Uterus (tissue), 4 donors: Measurements from ENCODE around the gene CMBL. TPM values are rescaled to one million over a fixed set of nuclear protein-coding genes. Genes with fewer than 3 reads are reported as not detected.

Experiments
- DNase-seq, 2 donors: peaks; one replicate each; pipeline ENCODE4 v3.0.0-alpha.2; 2019 to 2020
- H3K27ac ChIP-seq, 2 donors: fragments of 200-600 bp; sonication (generic); 1 replicate in 1 of 2; 2 replicates in 1 of 2; pipeline ENCODE4 v1.5.1; 2016 to 2018
- H3K27me3 ChIP-seq, 2 donors: fragments of 200-600 bp; sonication (generic); one replicate each; pipeline ENCODE4 v1.5.1; 2018 to 2019; ENCODE audit warnings: control low read depth in 1 of 2
- H3K36me3 ChIP-seq, 2 donors: fragments of 200-600 bp; sonication (generic); one replicate each; pipeline ENCODE4 v1.5.1; 2019; ENCODE audit warnings: control low read depth in 1 of 2
- H3K4me1 ChIP-seq, 2 donors: fragments of 200-600 bp; sonication (generic); one replicate each; pipeline ENCODE4 v1.5.1; 2018 to 2019; ENCODE audit warnings: control low read depth in 1 of 2
- H3K4me3 ChIP-seq, 2 donors: fragments of 200-600 bp; sonication (generic); 1 replicate in 1 of 2; 2 replicates in 1 of 2; pipeline ENCODE4 v1.5.1; 2018 to 2019; ENCODE audit warnings: mild to moderate bottlenecking in 1 of 2
- H3K9me3 ChIP-seq, 2 donors: fragments of 200-600 bp; sonication (generic); one replicate each; pipeline ENCODE4 v1.5.1; 2019; ENCODE audit warnings: control low read depth in 1 of 2
- POLR2A ChIP-seq, 2 donors: fragments of 450-650 bp; IDR thresholded peaks; one replicate each; pipeline ENCODE4 v1.6.1; 2016; ENCODE audit warnings: antibody characterized with exemption in 2 of 2, mild to moderate bottlenecking in 1 of 2, moderate library complexity in 1 of 2
- intact Hi-C: fragments of 100-400 bp; cut with DNase I; formaldehyde crosslinking; loops from one replicate; pipeline ENCODE4 v1.15.1; 2023; ENCODE audit warnings: low total_unique reads
- total RNA-seq, 4 donors: library from RNA; depleted of rRNA in 3 of 4; stranded (reverse); fragments of >200 nt in 3 of 4; gene quantifications; one replicate each; pipeline versions ENCODE4 v1.1.0 to v1.2.4, GENCODE V29; 2014 to 2023
- TF ChIP-seq, protein P1 (sequence below), 4 experiments: fragments of 200-600 bp in 2 of 4; fragments of 450-650 bp in 2 of 4; sonication (generic) in 2 of 4; IDR thresholded peaks; one replicate each; pipeline ENCODE4 v1.5.1; 2016 to 2019; ENCODE audit warnings: antibody characterized with exemption in 4 of 4, mild to moderate bottlenecking in 2 of 4, moderate library complexity in 1 of 4
- donor health status: DM: yes; HTN: yes; CAD: no.

CMBL gene
- total RNA-seq, 4 donors from 2014 or later, result 1.5 to 20.3 (median 9.1) TPM

GRCh38 chr5:10319202-10319851 is 11.6 kb upstream of the CMBL start:
- no peak overlapping the region for H3K27ac ChIP-seq
- intact Hi-C loops, result no loop called here
- H3K27me3 ChIP-seq, result no peaks in the 10 kb centered on the region
- TF ChIP-seq POLR2A (IDR thresholded peaks at IDR 0.05), result no peak
- TF ChIP-seq, protein P1, sequence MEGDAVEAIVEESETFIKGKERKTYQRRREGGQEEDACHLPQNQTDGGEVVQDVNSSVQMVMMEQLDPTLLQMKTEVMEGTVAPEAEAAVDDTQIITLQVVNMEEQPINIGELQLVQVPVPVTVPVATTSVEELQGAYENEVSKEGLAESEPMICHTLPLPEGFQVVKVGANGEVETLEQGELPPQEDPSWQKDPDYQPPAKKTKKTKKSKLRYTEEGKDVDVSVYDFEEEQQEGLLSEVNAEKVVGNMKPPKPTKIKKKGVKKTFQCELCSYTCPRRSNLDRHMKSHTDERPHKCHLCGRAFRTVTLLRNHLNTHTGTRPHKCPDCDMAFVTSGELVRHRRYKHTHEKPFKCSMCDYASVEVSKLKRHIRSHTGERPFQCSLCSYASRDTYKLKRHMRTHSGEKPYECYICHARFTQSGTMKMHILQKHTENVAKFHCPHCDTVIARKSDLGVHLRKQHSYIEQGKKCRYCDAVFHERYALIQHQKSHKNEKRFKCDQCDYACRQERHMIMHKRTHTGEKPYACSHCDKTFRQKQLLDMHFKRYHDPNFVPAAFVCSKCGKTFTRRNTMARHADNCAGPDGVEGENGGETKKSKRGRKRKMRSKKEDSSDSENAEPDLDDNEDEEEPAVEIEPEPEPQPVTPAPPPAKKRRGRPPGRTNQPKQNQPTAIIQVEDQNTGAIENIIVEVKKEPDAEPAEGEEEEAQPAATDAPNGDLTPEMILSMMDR (IDR thresholded peaks at IDR 0.05), result peak in 1 of 4 experiments; percentile 5
- H3K36me3 ChIP-seq, result no peaks in the 10 kb centered on the region
- no peaks in the 10 kb centered on the region for H3K9me3 ChIP-seq
- DNase-seq, result peak; percentile 61 to 69
- H3K4me1 ChIP-seq, result no peaks in the 10 kb centered on the region
- no peak overlapping the region for H3K4me3 ChIP-seq

DNA sequence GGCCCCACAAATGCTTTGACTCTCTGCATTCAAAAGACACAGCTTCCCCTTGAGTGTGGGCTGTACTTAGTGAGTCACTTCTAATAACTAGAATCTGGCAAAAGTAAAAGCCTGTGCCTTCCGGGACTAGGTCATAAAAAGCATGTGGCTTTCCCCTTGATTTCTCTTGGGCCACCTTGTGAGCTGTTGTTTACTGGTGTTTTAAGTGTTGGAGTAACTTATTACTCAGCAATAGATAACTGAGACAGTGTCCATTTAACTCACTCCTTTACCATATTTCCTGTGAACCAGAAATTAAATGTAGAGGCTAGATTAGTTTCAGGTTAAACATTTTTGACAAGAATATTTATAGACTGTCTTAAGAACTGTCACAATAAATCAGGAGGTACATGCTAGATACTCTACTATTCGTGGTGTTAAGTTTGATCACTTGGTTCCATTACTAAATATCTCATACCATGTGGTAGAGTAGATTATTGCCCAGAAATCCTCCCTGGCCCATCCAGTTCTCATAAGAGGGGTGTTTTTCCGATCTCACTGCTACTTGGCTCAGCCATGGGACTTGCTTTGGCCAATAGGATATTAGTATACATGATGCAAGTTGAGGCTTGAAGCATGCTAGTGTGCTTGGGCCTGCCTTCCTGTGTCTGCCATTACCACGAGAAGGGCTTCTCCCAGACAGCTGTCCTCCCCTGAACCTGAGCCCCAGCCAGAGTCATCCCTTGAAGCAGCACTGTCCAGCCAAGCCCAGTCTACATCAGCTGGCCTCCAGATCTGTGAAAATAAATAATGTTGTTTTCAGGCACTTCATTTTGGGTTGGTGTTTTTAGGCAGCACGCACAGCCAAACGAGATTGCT is 10.4 kb upstream of the CMBL start:
- intact Hi-C loops, result no loop called here
- no peak overlapping the region for H3K4me3 ChIP-seq
- H3K36me3 ChIP-seq, result no peaks in the 10 kb centered on the region
- no peaks in the 10 kb centered on the region for H3K4me1 ChIP-seq
- TF ChIP-seq, protein P1 (IDR thresholded peaks at IDR 0.05), result no peak
- TF ChIP-seq POLR2A (IDR thresholded peaks at IDR 0.05), result no peak
- no peak for DNase-seq
- H3K9me3 ChIP-seq, result no peaks in the 10 kb centered on the region
- no peak overlapping the region for H3K27ac ChIP-seq
- no peaks in the 10 kb centered on the region for H3K27me3 ChIP-seq

GRCh38 chr5:10315824-10316509 is 8.3 kb upstream of the CMBL start:
- TF ChIP-seq, protein P1 (IDR thresholded peaks at IDR 0.05), result no peak
- no peak for TF ChIP-seq POLR2A (IDR thresholded peaks at IDR 0.05)
- Histone ChIP-seq H3K36me3 (no peaks in the 10 kb centered on the region), H3K9me3 (no peaks in the 10 kb centered on the region), H3K27ac (no peak overlapping the region), H3K27me3 (no peaks in the 10 kb centered on the region), H3K4me3 (no peak overlapping the region), H3K4me1 (no peaks in the 10 kb centered on the region)
- DNase-seq, result no peak
- intact Hi-C loops, result no loop called here

GRCh38 chr5:10315201-10315600 is 7.5 kb upstream of the CMBL start:
- no peak overlapping the region for H3K27ac ChIP-seq
- no peaks in the 10 kb centered on the region for H3K4me1 ChIP-seq
- no peak for DNase-seq
- no peaks in the 10 kb centered on the region for H3K36me3 ChIP-seq
- TF ChIP-seq, protein P1 (IDR thresholded peaks at IDR 0.05), result no peak
- TF ChIP-seq POLR2A (IDR thresholded peaks at IDR 0.05), result no peak
- no peaks in the 10 kb centered on the region for H3K27me3 ChIP-seq
- no peaks in the 10 kb centered on the region for H3K9me3 ChIP-seq
- intact Hi-C loops, result no loop called here
- no peak overlapping the region for H3K4me3 ChIP-seq
